HG03378 (cell line): ENCODE measurements around the gene ESD.
"Not testable (repeated sequence)": the region's sequence is repeated elsewhere in the genome, so short reads cannot be mapped to it uniquely, and the experiment has no call there.

Experiments used
- ATAC-seq: cut with Tn5 transposase; IDR thresholded peaks from one replicate; pipeline ENCODE4 v1.9.1; 2021; ENCODE audit warnings: mild to moderate bottlenecking, moderate library complexity; ENCODE audit not compliant: unreplicated experiment

Gene ESD, protein sequence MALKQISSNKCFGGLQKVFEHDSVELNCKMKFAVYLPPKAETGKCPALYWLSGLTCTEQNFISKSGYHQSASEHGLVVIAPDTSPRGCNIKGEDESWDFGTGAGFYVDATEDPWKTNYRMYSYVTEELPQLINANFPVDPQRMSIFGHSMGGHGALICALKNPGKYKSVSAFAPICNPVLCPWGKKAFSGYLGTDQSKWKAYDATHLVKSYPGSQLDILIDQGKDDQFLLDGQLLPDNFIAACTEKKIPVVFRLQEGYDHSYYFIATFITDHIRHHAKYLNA

DNA sequence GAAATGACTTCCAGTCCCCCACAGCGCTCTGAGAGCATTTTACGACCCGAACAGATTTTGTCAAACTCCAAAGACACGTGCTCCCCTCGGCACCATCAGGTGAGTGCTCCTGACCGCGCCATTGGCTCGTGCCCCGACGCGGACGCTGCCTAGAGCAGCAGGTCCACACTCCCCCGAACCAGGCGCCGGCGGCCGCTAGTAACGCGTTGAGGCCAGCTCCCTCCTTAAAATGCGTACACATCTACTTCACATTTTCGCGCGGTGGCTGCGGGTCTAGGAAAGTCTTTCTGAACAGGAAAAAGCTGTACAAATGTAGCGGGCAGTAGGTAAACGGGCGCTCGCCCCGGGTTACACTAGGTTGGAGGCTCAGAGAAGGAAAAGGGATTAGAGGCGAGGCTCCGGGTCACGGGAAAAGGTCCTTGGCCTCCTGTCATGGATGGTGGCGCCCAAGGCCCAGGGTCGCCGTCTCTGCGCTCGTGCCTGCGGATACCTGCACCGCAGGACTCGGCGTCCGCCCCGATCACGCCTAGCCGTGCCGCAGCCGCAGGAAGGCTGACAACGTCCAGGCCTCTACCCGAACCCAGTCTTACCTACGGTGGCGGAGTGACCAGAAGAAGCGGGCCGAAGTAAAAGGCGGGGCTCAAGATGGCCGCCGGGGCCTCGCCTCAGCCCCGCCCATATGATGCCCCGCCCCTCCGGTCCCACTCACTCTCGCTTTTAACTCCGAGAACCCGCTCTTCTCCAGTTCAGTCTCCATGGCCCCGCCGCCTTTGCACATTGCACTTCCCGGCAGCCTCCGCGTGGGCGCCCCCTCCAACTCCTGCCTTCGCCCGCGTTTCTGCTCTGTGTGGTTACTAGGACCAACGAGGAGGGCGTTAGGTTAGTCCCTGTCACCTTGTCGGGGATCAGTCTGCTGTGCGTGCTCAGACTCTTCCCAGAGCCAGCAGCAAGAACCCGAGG is at the start of gene ESD:
ESD (minus strand) TSS at position 647 of the 960 bp plus-strand sequence. CDS start 5,748 bp downstream, outside the sequence.
- ATAC-seq = peak; percentile 87

DNA sequence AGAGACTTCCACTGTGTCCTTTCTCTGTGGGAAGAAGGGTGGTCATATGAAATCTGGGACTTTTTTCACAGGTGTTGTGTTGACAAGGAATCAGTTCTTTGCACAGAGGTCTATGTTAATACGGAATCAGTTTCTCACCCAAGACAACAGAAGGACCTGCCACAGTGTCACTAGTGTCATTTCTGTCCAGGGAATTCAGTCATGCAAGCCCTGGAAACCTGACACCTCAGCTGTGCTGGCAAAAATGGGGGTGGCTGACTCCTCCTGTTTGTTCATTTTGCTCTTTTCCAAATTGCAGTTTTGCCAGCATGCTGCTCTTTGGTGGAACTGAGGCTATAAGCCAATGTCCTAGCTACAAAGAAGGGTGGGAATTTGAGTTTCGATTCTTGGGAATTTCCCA is 49.8 kb upstream of the ESD start:
- ATAC-seq = no peak

DNA sequence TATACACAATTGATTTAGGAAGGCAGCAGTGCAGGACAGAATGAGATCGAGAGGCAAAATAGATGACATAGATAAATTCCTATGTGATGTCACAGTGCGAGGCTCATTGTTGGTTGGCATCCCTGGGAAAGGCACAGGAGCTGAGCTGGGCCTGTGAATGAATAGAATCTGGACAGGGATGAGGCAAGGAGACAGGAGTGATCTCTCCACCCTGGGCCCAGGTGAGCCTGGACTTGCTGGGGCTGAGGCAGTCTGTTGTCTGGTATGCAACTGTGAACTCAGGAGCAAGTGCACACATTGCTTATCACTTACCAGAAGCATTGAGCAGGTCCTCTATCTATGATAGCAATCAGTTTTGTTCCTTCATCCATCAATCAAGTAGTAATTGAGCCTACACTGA is 48.2 kb upstream of the ESD start:
- no peak for ATAC-seq

DNA sequence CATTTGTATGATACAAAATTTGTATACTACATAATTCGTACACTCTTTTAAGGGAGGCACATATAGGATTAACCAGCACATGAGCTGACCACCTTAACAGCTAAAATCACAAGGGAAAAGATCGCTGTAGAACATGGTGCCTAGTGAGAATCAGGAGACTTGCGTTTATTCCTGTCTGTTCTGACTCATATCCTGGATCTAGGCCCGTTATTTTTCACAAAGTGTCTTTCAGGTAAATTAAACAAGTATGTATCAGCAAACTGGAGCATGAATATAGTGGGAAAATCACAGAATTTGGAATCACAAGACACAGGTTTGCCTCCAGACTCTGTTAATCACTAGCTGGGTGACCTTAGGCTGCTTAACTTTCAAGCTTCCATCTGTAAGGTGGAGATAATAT is 47.5 kb upstream of the ESD start:
- ATAC-seq = no peak

DNA sequence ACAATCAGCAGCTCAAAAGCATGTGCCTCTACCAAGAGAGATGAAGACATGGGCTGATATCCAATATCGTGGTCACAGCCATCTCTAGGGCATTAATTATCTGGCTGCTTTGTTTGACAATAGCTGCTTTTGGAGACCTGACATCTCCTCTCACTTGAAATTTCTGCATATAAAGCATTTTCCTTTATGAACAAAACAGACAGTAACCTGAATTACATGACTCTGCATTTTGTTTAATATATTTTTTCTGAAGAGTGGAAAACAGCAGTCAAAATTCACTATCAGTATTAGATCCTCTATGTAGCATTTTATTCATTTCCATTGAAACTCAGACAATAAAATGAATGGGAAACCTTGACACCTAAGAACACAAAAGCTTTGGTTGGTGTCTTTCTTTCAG is 42.4 kb upstream of the ESD start:
- ATAC-seq = no peak

DNA sequence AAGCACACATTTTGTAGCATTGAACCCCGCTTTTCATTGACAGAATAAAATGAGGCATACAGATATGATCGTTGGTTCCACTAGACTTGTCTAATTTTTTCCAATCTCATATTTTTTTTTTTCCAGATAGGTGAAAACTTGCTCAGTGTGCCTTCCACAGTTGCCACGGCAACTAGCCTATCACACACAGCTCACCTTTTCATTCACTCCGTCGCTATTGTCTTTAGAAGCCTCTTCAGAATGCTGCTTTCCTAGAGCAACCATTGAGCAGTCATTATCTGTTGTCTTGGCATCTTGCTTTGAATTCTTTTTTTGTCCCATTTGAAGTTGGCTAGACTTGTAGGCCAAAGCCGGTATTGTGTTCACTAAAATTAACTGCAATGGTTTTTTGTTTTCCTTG is 37.7 kb upstream of the ESD start:
- ATAC-seq = no peak

DNA sequence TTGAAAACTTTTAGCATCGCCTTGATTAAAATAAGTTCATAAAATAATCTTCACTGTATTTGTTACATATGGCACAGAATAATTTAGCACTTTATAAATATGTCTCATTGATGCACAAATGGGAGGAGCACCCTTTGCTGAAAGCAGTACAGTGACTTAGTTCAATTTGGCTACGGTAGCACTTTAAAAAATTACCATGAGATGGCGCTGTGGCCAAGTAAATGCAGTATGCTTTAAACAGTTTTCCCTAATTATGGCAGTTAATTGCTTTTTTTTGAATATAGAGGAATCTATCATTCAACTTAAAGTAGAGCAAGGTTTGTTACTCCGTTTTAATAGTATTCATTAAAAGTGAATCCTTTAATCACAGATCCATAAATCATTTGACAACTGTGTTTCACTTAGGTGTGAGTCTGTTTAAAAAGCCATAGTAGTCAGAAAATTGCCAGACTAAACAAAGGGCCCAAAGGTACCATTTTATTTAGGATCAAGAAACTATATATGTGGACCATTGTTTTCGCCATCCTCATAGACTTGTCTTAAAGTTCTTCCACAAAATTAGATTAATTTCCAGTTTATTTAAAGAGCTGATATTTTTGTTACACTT is 34.7 kb upstream of the ESD start:
- no peak for ATAC-seq

DNA sequence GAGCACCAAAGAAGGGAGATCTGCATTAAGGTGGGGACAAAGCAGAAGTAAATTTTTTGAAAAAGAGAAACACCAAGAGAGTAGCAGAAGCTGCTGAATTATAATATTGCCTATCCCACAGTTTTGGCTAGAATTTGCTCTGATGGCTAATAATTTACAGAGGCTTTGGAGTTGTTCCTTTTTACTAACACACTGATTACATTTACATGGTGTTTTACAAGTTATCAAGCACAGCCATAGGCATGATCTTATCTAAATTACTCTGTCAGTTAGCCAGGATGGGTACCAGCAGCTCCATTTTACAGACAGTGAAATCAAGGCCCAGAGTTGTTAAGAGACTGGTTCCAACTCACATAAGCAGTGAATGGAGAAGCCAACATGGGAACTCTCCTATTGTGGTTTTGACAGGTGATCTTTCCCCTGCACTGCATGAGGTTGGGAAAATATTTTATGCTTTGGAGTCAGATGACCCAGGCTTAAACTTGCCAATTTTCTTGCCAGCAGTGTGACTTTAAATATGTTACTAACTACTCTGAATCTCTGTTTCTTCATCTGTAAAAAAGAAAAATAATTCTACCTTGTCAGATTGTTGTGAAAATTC is 33.5 kb upstream of the ESD start:
- no peak for ATAC-seq

DNA sequence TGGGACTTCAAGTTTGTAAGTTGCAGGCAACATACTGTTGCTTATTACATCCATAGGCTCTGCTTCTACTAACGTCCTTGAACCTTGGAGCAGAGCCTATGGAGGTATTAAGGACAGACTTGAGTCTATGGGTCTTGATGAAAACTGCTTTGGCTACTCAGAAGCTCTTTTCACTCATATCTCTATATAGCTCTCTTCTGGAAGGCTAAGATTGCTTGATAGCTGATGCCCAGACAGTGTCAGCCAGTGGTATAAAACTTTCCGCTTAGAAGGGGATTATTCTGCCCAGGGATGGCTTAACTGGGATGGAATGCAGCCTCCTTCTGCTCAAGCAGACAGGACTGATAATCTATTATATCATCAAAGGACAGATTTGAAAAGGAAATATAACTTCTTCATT is 25.6 kb upstream of the ESD start:
- no peak for ATAC-seq

DNA sequence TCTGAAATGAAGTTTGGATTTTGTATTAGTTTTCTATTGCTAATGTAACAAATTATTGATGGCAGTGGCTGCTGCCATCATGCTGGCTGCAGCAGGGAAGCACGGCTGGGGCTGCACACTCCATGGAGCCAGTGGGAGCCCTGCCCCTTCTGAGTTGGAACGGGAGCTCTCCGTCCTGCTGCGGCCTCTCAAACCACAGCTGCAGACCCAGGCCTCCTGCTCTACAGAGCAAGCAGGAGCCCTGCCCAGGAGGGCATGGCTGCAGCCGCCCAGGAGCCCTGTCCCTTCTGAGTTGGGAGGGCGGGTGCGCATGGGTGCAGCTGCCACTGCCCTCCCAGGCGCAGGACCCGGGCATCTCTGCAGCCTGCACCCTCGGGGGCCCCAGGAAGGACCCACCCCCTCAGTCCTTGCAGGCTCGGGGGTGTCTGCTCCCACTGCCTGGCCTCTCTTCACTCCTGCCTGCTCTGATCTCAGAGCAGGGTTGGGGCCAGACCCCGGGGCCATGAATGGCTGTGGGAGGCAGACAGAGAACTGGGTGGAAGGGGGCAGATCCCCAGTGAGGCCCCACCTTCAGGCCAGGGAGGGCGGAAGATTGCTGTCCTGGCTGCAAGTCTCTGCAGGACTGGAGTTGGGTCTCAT is 21.0 kb upstream of the ESD start:
- ATAC-seq = no peak

DNA sequence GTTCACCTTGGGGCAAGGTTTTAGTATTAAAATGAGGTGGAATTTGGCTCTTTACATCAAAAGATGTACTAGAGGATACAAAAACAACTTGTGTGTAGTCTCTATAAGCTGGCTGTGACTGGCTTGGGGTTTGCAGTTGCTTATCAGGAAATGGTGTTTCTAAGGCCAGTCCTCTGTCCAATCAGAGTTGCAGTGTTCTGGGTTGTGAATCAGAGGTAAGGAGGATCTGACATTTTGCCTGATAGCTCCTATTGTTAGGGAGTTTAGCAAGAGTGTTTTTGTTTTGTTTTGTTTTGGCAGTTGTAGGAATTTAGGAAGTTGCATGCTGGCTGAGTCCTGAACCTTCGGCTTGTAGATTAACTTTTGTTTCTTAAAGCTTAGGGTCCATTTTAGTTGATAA is 20.1 kb upstream of the ESD start:
- ATAC-seq = no peak

DNA sequence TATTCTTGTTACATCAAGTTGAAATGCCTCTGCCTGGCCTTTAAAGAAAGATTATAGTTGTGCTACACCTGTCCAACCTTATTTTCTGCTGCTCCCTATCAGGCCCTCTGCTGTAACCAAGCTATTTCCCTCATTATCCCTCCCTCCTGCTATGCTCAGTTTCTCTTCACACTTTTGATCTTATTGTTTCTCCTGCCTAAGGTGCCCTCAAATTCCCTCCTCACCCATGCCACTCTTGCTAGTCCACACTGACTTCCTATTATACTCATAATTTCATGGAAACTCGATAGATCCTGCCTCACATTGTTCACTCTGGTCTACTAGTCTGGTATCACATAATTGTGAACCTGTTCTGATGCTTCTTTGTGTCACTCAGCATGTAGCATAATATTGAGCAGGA is 19.4 kb upstream of the ESD start:
- no peak for ATAC-seq

DNA sequence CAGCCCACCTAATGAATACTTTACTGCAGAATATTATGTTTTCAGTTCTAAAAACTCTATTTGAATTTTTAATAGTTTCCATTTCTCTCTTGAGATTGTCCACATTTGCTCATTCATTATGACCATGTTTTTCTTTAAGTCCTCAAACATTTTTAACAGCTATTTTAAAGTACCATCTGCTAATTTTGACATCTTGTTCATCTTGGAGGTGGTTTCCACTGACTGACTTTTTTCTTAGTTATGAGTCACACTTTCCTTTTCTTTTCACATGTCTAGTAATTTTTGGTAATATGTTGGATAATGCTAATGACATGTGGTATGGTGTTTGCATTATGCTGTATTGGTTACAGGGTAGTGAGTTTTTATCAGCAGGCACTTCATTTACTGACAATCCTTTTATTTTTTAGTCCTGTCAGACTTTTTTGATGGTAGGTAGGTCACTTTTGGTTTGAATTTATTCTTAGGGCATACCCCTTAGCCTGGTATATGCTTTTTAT is 15.4 kb upstream of the ESD start:
- no peak for ATAC-seq

DNA sequence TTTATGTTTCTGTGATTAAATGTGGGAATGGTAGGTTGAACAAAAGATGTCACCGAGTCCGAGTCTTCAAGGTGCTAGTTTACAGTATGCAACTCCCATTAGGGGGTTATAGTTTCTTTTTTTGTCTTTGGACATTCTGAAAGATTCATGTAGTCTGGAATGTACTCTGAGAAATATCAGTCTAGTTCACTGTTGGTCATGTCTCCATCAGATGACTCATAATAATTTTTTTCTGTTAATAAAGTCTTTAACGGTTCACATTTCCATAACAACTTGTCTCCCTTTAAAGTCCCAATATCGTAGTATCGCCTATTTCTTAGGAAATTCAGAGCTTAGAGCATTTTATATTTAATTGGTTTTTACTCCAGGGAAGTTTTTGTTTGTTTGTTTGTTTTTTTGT is 13.5 kb upstream of the ESD start:
- ATAC-seq = no peak

DNA sequence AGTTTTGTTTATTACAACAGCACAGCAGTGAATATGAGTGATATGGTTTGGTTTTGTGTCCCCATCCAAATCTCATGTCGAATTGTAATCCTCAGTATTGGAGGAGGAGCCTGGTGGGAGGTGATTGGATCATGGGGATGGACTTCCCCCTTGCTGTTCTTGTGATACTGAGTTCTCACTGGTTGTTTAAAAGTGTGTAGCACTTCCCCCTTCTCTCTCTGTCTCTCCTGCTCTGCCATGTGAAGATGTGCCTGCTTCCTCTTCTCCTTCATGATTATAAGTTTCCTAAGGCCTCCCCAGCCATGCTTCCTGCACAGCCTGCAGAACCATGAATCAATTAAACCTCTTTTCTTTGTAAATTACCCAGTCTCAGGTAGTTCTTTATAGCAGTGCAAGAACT is 8.0 kb upstream of the ESD start:
- not testable (repeated sequence) for ATAC-seq

DNA sequence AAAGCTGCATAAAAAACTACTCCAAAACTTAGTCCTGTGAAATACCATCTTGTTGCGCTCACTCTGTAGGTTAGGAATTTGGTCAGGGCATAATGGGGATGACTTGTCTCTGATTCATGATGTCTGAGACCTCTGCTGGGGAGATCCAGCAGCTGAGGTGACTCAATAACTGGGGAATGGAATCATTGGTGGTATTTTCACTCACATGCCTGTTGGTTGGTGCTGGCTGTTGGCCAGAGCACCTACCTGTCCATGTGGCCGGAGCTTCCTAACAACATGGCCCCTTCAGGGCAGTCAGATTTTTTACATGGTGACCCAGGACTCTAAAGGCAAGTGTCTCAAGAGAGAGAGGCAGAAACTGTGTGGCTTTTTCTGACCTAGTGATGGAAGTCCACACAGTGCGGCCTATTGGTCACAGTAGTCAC is 7.4 kb upstream of the ESD start:
- no peak for ATAC-seq

DNA sequence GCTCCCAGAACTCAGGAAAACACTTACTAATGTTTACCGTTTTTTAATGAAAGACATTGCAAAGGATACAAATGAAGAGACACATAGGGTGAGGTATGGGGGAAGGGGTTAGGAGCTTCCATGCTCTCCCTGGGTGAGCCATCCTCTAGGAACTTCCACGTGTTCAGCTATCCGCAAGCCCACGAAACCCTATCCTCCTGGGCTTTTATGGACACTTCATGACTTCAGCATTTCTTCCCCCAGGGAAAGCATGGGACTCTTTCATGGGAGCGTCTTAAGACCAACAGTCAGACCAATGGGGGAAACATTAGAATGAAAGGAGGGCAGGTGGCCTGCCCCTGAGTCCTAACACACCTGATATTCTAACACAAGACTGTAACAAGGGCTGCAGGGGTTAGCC is 6.6 kb upstream of the ESD start:
- ATAC-seq = no peak

DNA sequence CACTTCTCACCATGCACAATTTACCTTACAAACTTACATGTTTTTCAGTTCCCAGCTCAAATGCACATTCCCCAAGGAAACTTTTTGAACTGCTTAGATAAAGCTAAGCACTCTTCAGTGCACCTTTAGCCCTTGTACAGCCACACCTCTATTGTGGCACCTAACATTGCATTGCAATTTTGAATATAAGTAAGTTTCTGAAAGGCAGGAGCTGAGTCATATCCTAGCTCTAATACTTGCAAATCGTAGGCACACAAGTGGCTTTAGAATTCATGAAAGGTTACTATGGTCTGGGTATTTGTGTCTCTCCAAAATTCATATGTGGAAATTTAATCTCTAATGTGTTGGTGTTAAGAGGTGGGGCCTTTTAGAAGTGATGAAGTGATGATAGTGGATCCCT is 4.9 kb upstream of the ESD start:
- ATAC-seq = no peak

DNA sequence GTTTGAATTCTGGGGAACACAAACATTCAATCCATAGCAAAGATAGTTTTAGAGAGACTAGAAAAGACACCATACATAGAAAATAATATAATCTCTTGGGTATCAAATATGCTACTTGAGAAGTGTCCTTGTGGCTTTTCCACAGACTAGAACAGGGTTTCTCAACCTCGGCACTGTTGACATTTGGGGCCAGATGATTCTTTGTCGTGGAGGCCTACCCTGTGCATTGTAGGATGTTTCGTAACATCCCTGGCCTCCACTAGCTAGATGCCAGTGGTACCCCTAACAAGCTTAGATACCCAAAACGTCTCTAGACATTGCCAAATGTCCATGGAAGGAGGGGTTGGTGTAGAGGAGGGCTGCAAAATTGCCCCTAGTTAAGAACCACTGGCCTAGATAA is 2.2 kb upstream of the ESD start:
- no peak for ATAC-seq

DNA sequence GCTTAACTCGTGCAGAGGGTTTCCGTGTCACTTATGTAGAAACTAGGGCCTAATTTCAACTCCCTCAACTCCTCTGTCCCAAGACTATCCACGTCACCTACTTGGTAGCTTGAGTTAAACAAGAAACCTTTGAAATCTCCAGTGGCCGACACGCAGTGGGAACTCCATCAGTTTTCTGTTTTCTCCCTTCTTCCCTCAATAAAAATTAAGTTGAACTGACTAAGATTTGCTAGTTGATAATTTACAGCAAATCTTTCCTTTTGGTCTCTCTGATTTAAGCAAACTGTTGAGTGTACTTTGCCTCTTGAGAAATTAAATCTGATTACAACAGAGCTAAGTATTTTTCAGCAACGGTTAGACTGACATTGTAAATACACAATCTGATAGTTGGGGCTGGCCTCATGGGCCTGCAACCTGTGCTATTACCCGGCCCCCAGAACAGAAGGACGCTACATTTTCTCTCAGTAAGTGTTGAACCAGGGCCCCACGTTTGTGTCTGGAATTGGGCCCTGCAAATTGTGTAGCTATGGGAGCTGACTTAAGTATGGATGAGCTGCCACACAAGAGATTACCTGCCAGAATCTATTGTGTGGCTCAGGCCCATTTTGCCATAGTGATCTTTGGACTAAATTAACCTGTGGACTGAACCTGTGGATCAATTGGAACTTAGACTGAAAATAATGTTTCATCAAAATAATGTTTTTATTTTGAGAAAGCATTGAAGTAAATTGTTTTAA is 708 bp upstream of the ESD start:
- ATAC-seq = no peak
